ENCODE measurements around the gene IL10RB. TPM values are rescaled to one million over a fixed set of nuclear protein-coding genes. Genes with fewer than 3 reads are reported as not detected.

Gene IL10RB
- total RNA-seq, 3 donors from 2014 or later (not counting 1 experiment from before 2014, with no cell fraction given), result 18.4 to 27.8 (median 27.3) TPM

GRCh38 chr21:33308586-33309490, 42.7 kb downstream of the IL10RB start:
- Mint-ChIP-seq H3K4me3 (no peak overlapping the region), H3K36me3 (no peaks in the 10 kb centered on the region), H3K4me1 (peaks cover 6% of the 10 kb centered on the region in 2 donors), H3K27me3 (ENCODE audit: low read depth in 2 of 2) (no peaks in the 10 kb centered on the region), H3K27ac (no peak overlapping the region), H3K9me3 (no peaks in the 10 kb centered on the region)
- WGBS (ENCODE audit: insufficient coverage), result 35% methylated on average over 6 of the region's 6 CpGs
- Histone ChIP-seq H3K27ac (ENCODE audit: low read length) (no peak overlapping the region), H3K4me3 (ENCODE audit: low read length) (no peak overlapping the region), H3K36me3 (ENCODE audit: control insufficient read depth, insufficient read depth, low read length) (no peaks in the 10 kb centered on the region), H3K4me1 (ENCODE audit: control insufficient read depth, insufficient read depth, low read length) (peaks cover 4% of the 10 kb centered on the region), H3K27me3 (ENCODE audit: control insufficient read depth, insufficient read depth, low read length) (no peaks in the 10 kb centered on the region), H3K9me3 (ENCODE audit: control insufficient read depth, insufficient read depth, low read length) (no peaks in the 10 kb centered on the region)
- peak in 1 of 2 donors; percentile 56 for DNase-seq
- no peak for ATAC-seq
- intact Hi-C loops (cut with micrococcal nuclease), result no loop called here
- TF ChIP-seq CTCF (IDR thresholded peaks at IDR 0.05), result no peak

DNA sequence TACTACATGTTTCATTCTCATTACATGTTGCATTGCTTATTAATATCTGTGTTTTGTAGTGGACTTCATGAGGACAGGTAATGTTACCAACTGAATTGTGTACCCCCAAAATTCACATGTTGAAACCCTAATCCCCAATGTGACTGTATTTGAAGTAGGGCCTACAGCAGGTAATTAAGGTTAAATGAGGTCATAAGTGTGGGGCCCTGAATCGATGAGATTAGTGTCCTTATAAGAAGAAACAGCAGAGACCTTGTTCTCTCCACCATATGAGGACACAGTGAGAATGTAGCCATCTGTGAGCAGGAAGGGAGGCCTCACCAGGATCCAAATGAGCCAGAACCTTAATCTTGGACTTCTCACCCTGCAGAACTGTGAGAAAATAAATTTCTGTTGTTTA, 43.6 kb downstream of the IL10RB start:
- Histone ChIP-seq H3K27ac (ENCODE audit: low read length) (no peak overlapping the region), H3K36me3 (ENCODE audit: control insufficient read depth, insufficient read depth, low read length) (no peaks in the 10 kb centered on the region), H3K9me3 (ENCODE audit: control insufficient read depth, insufficient read depth, low read length) (no peaks in the 10 kb centered on the region), H3K4me3 (ENCODE audit: low read length) (no peak overlapping the region), H3K4me1 (ENCODE audit: control insufficient read depth, insufficient read depth, low read length) (peaks cover 4% of the 10 kb centered on the region), H3K27me3 (ENCODE audit: control insufficient read depth, insufficient read depth, low read length) (no peaks in the 10 kb centered on the region)
- Mint-ChIP-seq H3K4me1 (peaks cover 6% of the 10 kb centered on the region in 2 donors), H3K9me3 (no peaks in the 10 kb centered on the region), H3K36me3 (no peaks in the 10 kb centered on the region), H3K4me3 (no peak overlapping the region), H3K27me3 (ENCODE audit: low read depth in 2 of 2) (peaks cover 0 to 6% of the 10 kb centered on the region in 2 donors), H3K27ac (no peak overlapping the region)
- DNase-seq (no peak), ATAC-seq (no peak)
- WGBS (ENCODE audit: insufficient coverage), result 100% methylated on average over 1 of the region's 1 CpG
- intact Hi-C loops (cut with micrococcal nuclease), result loop anchor here (10.0 kb wide), 1 partner anchor 45 kb away; the partner anchor contains the start of gene IL10RB
- TF ChIP-seq CTCF (IDR thresholded peaks at IDR 0.05), result no peak

GRCh38 chr21:33312121-33312520, 46.0 kb downstream of the IL10RB start:
- Mint-ChIP-seq H3K27ac (no peak overlapping the region), H3K4me3 (no peak overlapping the region), H3K4me1 (peaks cover 6% of the 10 kb centered on the region in 2 donors), H3K27me3 (ENCODE audit: low read depth in 2 of 2) (peaks cover 0 to 12% of the 10 kb centered on the region in 2 donors), H3K36me3 (no peaks in the 10 kb centered on the region), H3K9me3 (no peaks in the 10 kb centered on the region)
- no CpG with 5 or more reads among the region's 3 CpGs for WGBS (ENCODE audit: insufficient coverage)
- H3K36me3 ChIP-seq (ENCODE audit: control insufficient read depth, insufficient read depth, low read length), result no peaks in the 10 kb centered on the region
- H3K27ac ChIP-seq (ENCODE audit: low read length), result no peak overlapping the region
- H3K4me3 ChIP-seq (ENCODE audit: low read length), result no peak overlapping the region
- TF ChIP-seq CTCF (IDR thresholded peaks at IDR 0.05), result no peak
- H3K27me3 ChIP-seq (ENCODE audit: control insufficient read depth, insufficient read depth, low read length), result no peaks in the 10 kb centered on the region
- intact Hi-C loops (cut with micrococcal nuclease), result loop anchor here (10.0 kb wide), 1 partner anchor 47 kb away; the partner anchor contains the start of gene IL10RB
- peaks cover 4% of the 10 kb centered on the region for H3K4me1 ChIP-seq (ENCODE audit: control insufficient read depth, insufficient read depth, low read length)
- ATAC-seq, result no peak
- no peak for DNase-seq
- H3K9me3 ChIP-seq (ENCODE audit: control insufficient read depth, insufficient read depth, low read length), result no peaks in the 10 kb centered on the region

Data from natural killer cell (primary cell).